Spleen (tissue), 11 donors: ENCODE data around the gene LRRC74B. TPM values are rescaled to one million over a fixed set of nuclear protein-coding genes. Genes with fewer than 3 reads are reported as not detected.
"Not testable (repeated sequence)": the region's sequence is repeated elsewhere in the genome, so short reads cannot be mapped to it uniquely, and the experiment has no call there.

Experiments
- DNase-seq: peaks from one replicate; pipeline ENCODE4 v3.0.0-alpha.2; 2020
- H3K27ac ChIP-seq, 8 donors: fragments of 200-600 bp; sonication (generic) in 7 of 8; 1 replicate in 4 of 8; 2 replicates in 4 of 8; pipeline versions ENCODE4 v1.5.0 to v1.8.0; 2016 to 2021; ENCODE audit warnings: inconsistent platforms in 4 of 8, mild to moderate bottlenecking in 4 of 8, moderate library complexity in 1 of 8
- H3K27me3 ChIP-seq, 7 donors: fragments of 200-600 bp; sonication (generic) in 6 of 7; replicated peaks in 1 of 7; 1 replicate in 4 of 7; 2 replicates in 3 of 7; pipeline versions ENCODE4 v1.5.0 to v1.8.0; 2016 to 2021; ENCODE audit warnings: inconsistent platforms in 3 of 7, mild to moderate bottlenecking in 1 of 7
- H3K36me3 ChIP-seq, 6 donors: fragments of 200-600 bp; sonication (generic) in 5 of 6; 1 replicate in 4 of 6; 2 replicates in 2 of 6; pipeline versions ENCODE4 v1.5.0 to v1.8.0; 2016 to 2021; ENCODE audit warnings: inconsistent platforms in 2 of 6
- H3K4me1 ChIP-seq, 6 donors: fragments of 200-600 bp; sonication (generic) in 5 of 6; 1 replicate in 3 of 6; 2 replicates in 3 of 6; pipeline versions ENCODE4 v1.5.0 to v1.8.0; 2016 to 2021; ENCODE audit warnings: inconsistent platforms in 3 of 6
- H3K4me3 ChIP-seq, 8 donors: fragments of 200-600 bp; sonication (generic) in 7 of 8; 1 replicate in 4 of 8; 2 replicates in 4 of 8; pipeline versions ENCODE4 v1.5.0 to v1.8.0; 2016 to 2021; ENCODE audit warnings: inconsistent platforms in 4 of 8, mild to moderate bottlenecking in 4 of 8, moderate library complexity in 2 of 8
- H3K9me3 ChIP-seq, 8 donors: fragments of 200-600 bp; sonication (generic) in 7 of 8; 1 replicate in 4 of 8; 2 replicates in 4 of 8; pipeline versions ENCODE4 v1.5.0 to v1.8.0; 2016 to 2021; ENCODE audit warnings: inconsistent platforms in 4 of 8
- CTCF ChIP-seq, 11 experiments: fragments of 200-600 bp in 7 of 11; fragments of 450-650 bp in 4 of 11; sonication (generic) in 4 of 11; IDR thresholded peaks in 8 of 11; conservative IDR thresholded peaks in 3 of 11; 1 replicate in 7 of 11; 2 replicates in 4 of 11; pipeline versions ENCODE4 v1.4.0 to v1.8.0; 2016 to 2021; ENCODE audit warnings: antibody characterized with exemption in 11 of 11, inconsistent platforms in 4 of 11, mild to moderate bottlenecking in 1 of 11
- POLR2A ChIP-seq, 3 donors: fragments of 450-650 bp; IDR thresholded peaks; one replicate each; pipeline ENCODE4 v1.5.1; 2017; ENCODE audit warnings: antibody characterized with exemption in 3 of 3, mild to moderate bottlenecking in 1 of 3
- POLR2AphosphoS5 ChIP-seq, 3 donors: sonication (generic); formaldehyde crosslinking; IDR thresholded peaks; one replicate each; pipeline ENCODE4 v1.5.1; 2017; ENCODE audit warnings: antibody characterized with exemption in 3 of 3
- WGBS, 5 donors: extraction: QIAGEN DNeasy Blood & Tissue Kit in 3 of 5; methylation state at CpG; one replicate each; pipeline versions ENCODE4 v1.1.5 to v1.1.7; 2013 to 2018; 5-methylcytosine and 5-hydroxymethylcytosine counted together
- intact Hi-C: fragments of 100-400 bp; cut with DNase I; formaldehyde crosslinking; loops from one replicate; pipeline ENCODE4 v1.15.0; 2023; ENCODE audit warnings: low total_unique reads
- polyA plus RNA-seq, 3 donors: library from polyadenylated mRNA; stranded (reverse); fragments of 200-250 nt; gene quantifications; one replicate each; pipeline ENCODE4 v1.2.1, GENCODE V29; 2013
- total RNA-seq, 7 donors: library from RNA; depleted of rRNA in 3 of 7; stranded (reverse); fragments of >200 nt in 3 of 7; fragmentation: NEBNext Ultra II Directional in 4 of 7; extraction: Animal tissue kit (Norgen Biotek cat#: 25700) in 4 of 7; gene quantifications; one replicate each; pipeline versions ENCODE4 v1.1.0 to v1.2.1, GENCODE V29; 2016 to 2021
- donor health status: healthy with polysubstance abuse.
- donor health status: DM: no; HTN: no; CAD: no; lungs with moderate emphysema.
- donor health status: DM: no; HTN: no; CAD: no.
- donor health status: Bipolar disorder and iron deficiency.
- donor health status: healthy.
- donor health status: DM: no; HTN: no; CAD: no.
- donor health status: DM: yes; HTN: yes; CAD: no.

The LRRC74B gene
- total and polyA plus RNA-seq, 10 donors = 0.03 TPM; not detected in 9

GRCh38 chr22:21080435-21081137 lies 34.8 kb downstream of the LRRC74B start:
- no peak for TF ChIP-seq POLR2A (IDR thresholded peaks at IDR 0.05)
- no peak for TF ChIP-seq CTCF (IDR thresholded peaks at IDR 0.05 in 8 of 11, conservative IDR thresholded peaks at IDR 0.05 in 3 of 11)
- no peak for TF ChIP-seq POLR2AphosphoS5 (IDR thresholded peaks at IDR 0.05)
- H3K27ac ChIP-seq = no peak overlapping the region
- no peaks in the 10 kb centered on the region for H3K4me1 ChIP-seq
- H3K36me3 ChIP-seq = no peaks in the 10 kb centered on the region
- H3K4me3 ChIP-seq = no peak overlapping the region
- no peak for DNase-seq
- intact Hi-C loops = no loop called here
- no peaks in the 10 kb centered on the region for H3K9me3 ChIP-seq
- peaks cover 0 to 7% (median 0%) of the 10 kb centered on the region in 7 donors for H3K27me3 ChIP-seq
- WGBS, 5 donors = 87 to 93% (median 89%) methylated on average over 23 to 31 of the region's 31 CpGs

- 91 to 95% (median 93%) methylated on average over 6 of the region's 6 CpGs for WGBS, 5 donors
- Histone ChIP-seq H3K9me3 (no peaks in the 10 kb centered on the region), H3K4me3 (no peak overlapping the region), H3K36me3 (no peaks in the 10 kb centered on the region), H3K4me1 (no peaks in the 10 kb centered on the region), H3K27ac (no peak overlapping the region), H3K27me3 (peaks cover 0 to 7% (median 0%) of the 10 kb centered on the region in 7 donors)
- intact Hi-C loops = no loop called here
- DNase-seq = no peak
- TF ChIP-seq CTCF (IDR thresholded peaks at IDR 0.05 in 8 of 11, conservative IDR thresholded peaks at IDR 0.05 in 3 of 11) (no peak), POLR2AphosphoS5 (IDR thresholded peaks at IDR 0.05) (no peak), POLR2A (IDR thresholded peaks at IDR 0.05) (no peak)
Observed at GRCh38 chr22:21082248-21082647, 36.5 kb downstream of the LRRC74B start.

GRCh38 chr22:21087119-21087518 lies 41.4 kb downstream of the LRRC74B start:
- H3K27me3 ChIP-seq = peaks cover 0 to 5% (median 0%) of the 10 kb centered on the region in 7 donors
- no peak overlapping the region for H3K4me3 ChIP-seq
- no peaks in the 10 kb centered on the region for H3K4me1 ChIP-seq
- no peak for DNase-seq
- TF ChIP-seq POLR2A (IDR thresholded peaks at IDR 0.05) (no peak), CTCF (IDR thresholded peaks at IDR 0.05 in 8 of 11, conservative IDR thresholded peaks at IDR 0.05 in 3 of 11) (no peak), POLR2AphosphoS5 (IDR thresholded peaks at IDR 0.05) (no peak)
- no peaks in the 10 kb centered on the region for H3K9me3 ChIP-seq
- intact Hi-C loops = no loop called here
- no peak overlapping the region for H3K27ac ChIP-seq
- no peaks in the 10 kb centered on the region for H3K36me3 ChIP-seq
- 74 to 93% (median 83%) methylated on average over 5 of the region's 5 CpGs for WGBS, 5 donors

- H3K9me3 ChIP-seq, H3K4me3 ChIP-seq, DNase-seq, intact Hi-C loops, H3K36me3 ChIP-seq, H3K4me1 ChIP-seq, H3K27ac ChIP-seq, H3K27me3 ChIP-seq: not testable (repeated sequence)
- 91 to 96% (median 93%) methylated on average over 11 of the region's 11 CpGs for WGBS, 5 donors
Observed at GRCh38 chr22:21087926-21088325, 42.2 kb downstream of the LRRC74B start.

GRCh38 chr22:21091220-21091619 lies 45.5 kb downstream of the LRRC74B start:
- H3K27ac ChIP-seq, H3K9me3 ChIP-seq, intact Hi-C loops, DNase-seq, H3K27me3 ChIP-seq, H3K4me3 ChIP-seq, H3K4me1 ChIP-seq, H3K36me3 ChIP-seq: not testable (repeated sequence)
- 85 to 93% (median 90%) methylated on average over 11 of the region's 11 CpGs for WGBS, 5 donors
